Psoas muscle (tissue), 8 donors: Measurements from ENCODE around the gene CFD. TPM values are rescaled to one million over a fixed set of nuclear protein-coding genes. Genes with fewer than 3 reads are reported as not detected.
A peak's percentile ranks its signal among the peaks of the same experiment; 100 is the strongest.

Experiments
- ATAC-seq, 4 donors: fragments of 200-7000 bp; cut with Tn5 transposase; one replicate each; pipeline ENCODE4 v1.9.1; 2020; ENCODE audit warnings: moderate library complexity in 3 of 4, mild to moderate bottlenecking in 2 of 4
- DNase-seq, 2 donors: peaks; one replicate each; pipeline ENCODE4 v3.0.0-alpha.2; 2020
- H3K27ac ChIP-seq: fragments of 200-600 bp; one replicate; pipeline ENCODE4 v1.8.0; 2022
- H3K27me3 ChIP-seq, 3 donors: fragments of 200-600 bp in 1 of 3; one replicate each; pipeline versions ENCODE4 v1.6.1 to v1.8.0; 2013 to 2022; ENCODE audit warnings: low read length in 2 of 3, mild to moderate bottlenecking in 2 of 3, moderate library complexity in 1 of 3; ENCODE audit not compliant: insufficient read depth in 3 of 3
- H3K36me3 ChIP-seq, 2 donors: fragments of 200-600 bp in 1 of 2; one replicate each; pipeline versions ENCODE4 v1.6.1 to v1.8.0; 2013 to 2022; ENCODE audit warnings: low read depth in 1 of 2, mild to moderate bottlenecking in 1 of 2, moderate library complexity in 1 of 2; ENCODE audit not compliant: insufficient read depth in 1 of 2
- H3K4me1 ChIP-seq: fragments of 200-600 bp; one replicate; pipeline ENCODE4 v1.8.0; 2022
- H3K4me3 ChIP-seq: fragments of 200-600 bp; one replicate; pipeline ENCODE4 v1.8.0; 2022; ENCODE audit warnings: mild to moderate bottlenecking
- H3K9me3 ChIP-seq: fragments of 200-600 bp; one replicate; pipeline ENCODE4 v1.8.0; 2022
- WGBS, 3 donors: extraction: QIAGEN DNeasy Blood & Tissue Kit; methylation state at CpG; one replicate each; pipeline versions ENCODE4 v1.1.6 to v1.1.7; 2013; 5-methylcytosine and 5-hydroxymethylcytosine counted together
- intact Hi-C, 2 donors: fragments of 100-400 bp; cut with DNase I; formaldehyde crosslinking; loops; one replicate each; pipeline versions ENCODE4 v1.11.0 to v1.14.2; 2022
- polyA plus RNA-seq, 3 donors: library from polyadenylated mRNA; stranded (reverse); fragments of 200-250 nt; gene quantifications; one replicate each; pipeline ENCODE4 v1.2.3, GENCODE V29; 2013
- total RNA-seq, 4 donors: library from RNA; stranded (reverse); fragmentation: NEBNext Ultra II Directional in 2 of 4; extraction: Animal tissue kit (Norgen Biotek cat#: 25700) in 2 of 4; gene quantifications; one replicate each; pipeline versions ENCODE4 v1.2.1 to v1.2.4, GENCODE V29; 2021 to 2023
- TF ChIP-seq, protein P1 (sequence below): fragments of 200-600 bp; IDR thresholded peaks from one replicate; pipeline ENCODE4 v1.8.0; 2022; ENCODE audit warnings: antibody characterized with exemption
- donor health status: healthy with polysubstance abuse.
- donor health status: DM: no; HTN: no; CAD: no; lungs with moderate emphysema.
- donor health status: Bipolar disorder and iron deficiency.
- donor health status: healthy.
- donor health status: DM: yes; HTN: yes; CAD: no.
- donor health status: DM: no; HTN: no; CAD: no.
- donor health status: DM: no; HTN: no; CAD: no.
- donor health status: DM: yes; HTN: yes; CAD: no.

The CFD gene
- total and polyA plus RNA-seq, 7 donors, result 56.8 to 142 (median 79.9) TPM

DNA sequence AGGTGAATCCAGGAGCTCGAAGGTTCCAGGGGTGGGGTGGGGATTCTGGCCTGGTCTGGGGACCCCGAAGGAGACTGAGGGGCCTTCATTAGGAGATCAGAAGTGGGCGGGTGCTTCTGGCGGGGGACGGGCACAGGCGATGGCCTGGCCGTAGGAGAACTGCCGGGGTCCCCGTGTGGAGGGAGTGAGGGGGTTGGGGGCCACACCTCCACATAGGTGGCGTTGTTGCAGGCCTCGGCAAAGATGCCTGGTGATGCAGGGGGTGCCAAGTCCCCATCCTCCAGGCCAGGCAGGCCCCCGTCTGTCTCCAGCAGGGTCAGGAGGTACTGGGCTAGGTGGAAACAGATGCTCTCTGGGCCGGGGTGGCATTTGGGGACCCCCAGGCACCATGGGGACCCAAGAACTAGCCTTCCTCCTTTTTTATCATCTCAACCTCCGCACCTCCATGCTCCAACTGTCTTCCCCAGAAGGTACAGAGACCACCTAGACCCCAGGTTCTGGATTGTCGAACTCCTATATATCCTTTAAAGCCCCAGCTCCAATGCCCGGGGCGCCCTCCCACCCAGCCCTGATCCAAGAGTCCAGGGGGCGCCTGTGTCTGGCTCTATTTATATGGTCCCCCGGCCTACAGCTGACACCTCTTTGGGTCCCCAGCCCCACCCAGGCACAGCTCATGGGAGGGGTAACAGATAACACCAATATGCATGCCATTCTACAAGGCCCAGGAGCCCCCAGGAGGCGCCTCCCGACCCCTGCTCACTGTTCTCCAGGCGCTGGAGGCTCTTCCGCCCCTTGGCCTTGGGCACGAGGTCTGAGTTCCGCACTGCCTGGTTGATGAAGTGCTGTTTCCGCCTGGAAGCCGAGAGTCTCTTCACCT, 42.0 kb downstream of the CFD start:
- H3K36me3 ChIP-seq, result peaks cover 0 to 24% of the 10 kb centered on the region in 2 donors
- WGBS, 3 donors, result 92 to 95% (median 93%) methylated on average over 26 to 27 of the region's 27 CpGs

DNA sequence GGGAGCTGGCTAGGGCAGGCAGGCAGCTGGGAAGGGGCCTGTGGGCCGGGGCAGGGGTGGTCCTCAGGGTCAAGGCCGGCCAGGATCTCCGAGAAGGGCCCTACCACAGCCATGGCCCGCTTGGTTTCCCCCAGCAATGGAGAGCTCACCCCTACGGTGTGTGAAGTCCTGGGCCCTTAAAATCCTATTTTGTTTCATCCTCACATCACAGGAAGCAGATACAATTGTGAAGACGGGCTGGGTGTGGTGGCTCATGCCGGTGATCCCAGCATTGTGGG, 42.6 kb downstream of the CFD start:
- 83 to 95% (median 88%) methylated on average over 6 to 7 of the region's 7 CpGs for WGBS, 3 donors
- intact Hi-C loops, result no loop called here

More for the DNA sequence above, 42.0 kb downstream of the CFD start:
- TF ChIP-seq, protein P1, sequence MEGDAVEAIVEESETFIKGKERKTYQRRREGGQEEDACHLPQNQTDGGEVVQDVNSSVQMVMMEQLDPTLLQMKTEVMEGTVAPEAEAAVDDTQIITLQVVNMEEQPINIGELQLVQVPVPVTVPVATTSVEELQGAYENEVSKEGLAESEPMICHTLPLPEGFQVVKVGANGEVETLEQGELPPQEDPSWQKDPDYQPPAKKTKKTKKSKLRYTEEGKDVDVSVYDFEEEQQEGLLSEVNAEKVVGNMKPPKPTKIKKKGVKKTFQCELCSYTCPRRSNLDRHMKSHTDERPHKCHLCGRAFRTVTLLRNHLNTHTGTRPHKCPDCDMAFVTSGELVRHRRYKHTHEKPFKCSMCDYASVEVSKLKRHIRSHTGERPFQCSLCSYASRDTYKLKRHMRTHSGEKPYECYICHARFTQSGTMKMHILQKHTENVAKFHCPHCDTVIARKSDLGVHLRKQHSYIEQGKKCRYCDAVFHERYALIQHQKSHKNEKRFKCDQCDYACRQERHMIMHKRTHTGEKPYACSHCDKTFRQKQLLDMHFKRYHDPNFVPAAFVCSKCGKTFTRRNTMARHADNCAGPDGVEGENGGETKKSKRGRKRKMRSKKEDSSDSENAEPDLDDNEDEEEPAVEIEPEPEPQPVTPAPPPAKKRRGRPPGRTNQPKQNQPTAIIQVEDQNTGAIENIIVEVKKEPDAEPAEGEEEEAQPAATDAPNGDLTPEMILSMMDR, result no peak
- Histone ChIP-seq H3K4me3 (no peak overlapping the region), H3K27me3 (no peaks in the 10 kb centered on the region), H3K27ac (no peak overlapping the region), H3K9me3 (no peaks in the 10 kb centered on the region), H3K4me1 (no peaks in the 10 kb centered on the region)
- ATAC-seq (no peak), DNase-seq (peak; percentile 15 to 47)
- intact Hi-C loops, result no loop called here

DNA sequence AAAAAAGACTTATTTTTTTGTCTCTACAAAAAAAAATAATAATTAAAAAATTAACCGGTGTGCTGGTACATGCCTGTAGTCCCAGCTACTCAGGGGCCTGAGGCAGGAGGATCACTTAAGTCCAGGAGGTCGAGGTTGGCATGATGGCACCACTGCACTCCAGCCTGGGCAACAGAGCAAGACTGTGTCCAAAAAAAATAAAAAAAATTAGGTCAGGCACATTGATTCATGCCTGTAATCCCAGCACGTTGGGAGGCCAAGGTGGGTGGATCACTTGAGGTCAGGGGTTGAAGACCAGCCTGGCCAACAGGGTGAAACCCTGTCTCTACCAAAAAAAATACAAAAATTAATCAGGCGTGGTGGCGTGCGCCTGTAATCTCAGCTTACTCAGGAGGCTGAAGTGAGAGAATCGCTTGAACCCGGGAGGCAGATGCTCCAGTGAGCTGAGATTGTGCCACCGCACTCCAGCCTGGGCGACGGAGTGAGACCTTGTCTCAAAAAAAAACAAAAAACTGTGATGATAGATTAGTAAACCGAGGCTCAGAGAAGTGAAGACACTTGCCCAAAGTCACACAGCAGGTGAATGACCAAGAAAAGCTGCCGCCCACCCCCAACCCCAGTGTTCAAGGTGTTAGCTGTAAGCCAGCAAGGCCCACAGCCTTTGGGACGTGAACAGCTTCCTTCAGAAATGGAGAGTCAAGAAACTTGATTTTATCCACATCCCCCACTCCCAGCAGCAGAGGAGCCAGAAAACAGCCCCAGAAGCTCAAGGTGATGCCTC, 43.2 kb downstream of the CFD start:
- TF ChIP-seq, protein P1, result no peak
- peaks cover 0 to 16% of the 10 kb centered on the region in 2 donors for H3K36me3 ChIP-seq
- no peaks in the 10 kb centered on the region for H3K27me3 ChIP-seq
- WGBS, 3 donors, result 80 to 89% (median 82%) methylated on average over 14 of the region's 14 CpGs
- intact Hi-C loops, result no loop called here
- H3K4me1 ChIP-seq, result no peaks in the 10 kb centered on the region
- ATAC-seq, result no peak
- DNase-seq, result no peak
- no peak overlapping the region for H3K27ac ChIP-seq
- H3K4me3 ChIP-seq, result no peak overlapping the region
- no peaks in the 10 kb centered on the region for H3K9me3 ChIP-seq

More for the DNA sequence above, 42.6 kb downstream of the CFD start:
- Histone ChIP-seq H3K9me3 (no peaks in the 10 kb centered on the region), H3K36me3 (peaks cover 0 to 19% of the 10 kb centered on the region in 2 donors), H3K4me1 (no peaks in the 10 kb centered on the region), H3K27me3 (no peaks in the 10 kb centered on the region), H3K27ac (no peak overlapping the region), H3K4me3 (no peak overlapping the region)
- DNase-seq, result no peak
- no peak for ATAC-seq
- TF ChIP-seq, protein P1, result no peak

DNA sequence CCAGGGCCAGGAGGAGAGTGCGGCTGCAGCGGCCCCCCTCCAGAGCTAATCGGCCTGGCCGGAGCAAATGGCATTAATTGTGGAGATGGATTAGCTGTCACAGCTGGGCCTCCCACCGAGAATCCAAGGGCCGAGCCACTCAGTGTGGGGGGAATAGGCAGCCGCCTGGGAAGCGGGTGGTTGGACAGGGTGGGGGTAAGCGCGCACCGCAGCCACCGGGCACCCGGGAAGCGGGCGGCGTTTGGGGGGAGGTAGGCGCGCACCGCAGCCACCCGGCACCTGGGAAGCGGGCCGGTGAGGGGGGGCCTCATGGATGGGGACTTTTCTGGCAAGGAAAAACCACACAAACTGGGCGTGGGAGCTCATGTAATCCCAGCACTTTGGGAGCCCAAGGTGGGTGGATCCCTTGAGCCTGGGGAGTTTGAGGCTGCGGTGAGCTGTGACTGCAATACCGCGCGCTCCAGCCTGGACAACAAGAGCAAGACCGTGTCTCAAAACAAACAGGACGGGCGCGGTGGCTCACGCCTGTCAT, 43.9 kb downstream of the CFD start:
- DNase-seq (peak in 1 of 2 donors; percentile 45), ATAC-seq (peak in 1 of 4 donors; percentile 8)
- Histone ChIP-seq H3K9me3 (no peaks in the 10 kb centered on the region), H3K27me3 (no peaks in the 10 kb centered on the region), H3K27ac (no peak overlapping the region), H3K36me3 (peaks cover 0 to 16% of the 10 kb centered on the region in 2 donors), H3K4me1 (no peaks in the 10 kb centered on the region), H3K4me3 (no peak overlapping the region)
- intact Hi-C loops, result no loop called here
- TF ChIP-seq, protein P1, result no peak
- WGBS, 3 donors, result 58 to 68% (median 59%) methylated on average over 30 to 32 of the region's 32 CpGs
